NCI-H2196 treated with DMSO at 0.1 percent for 48 hours (cell line): ENCODE results near the gene PPP2R2C.

Experiments
- DNase-seq: peaks from one replicate; lab custom pipeline; 2025; ENCODE audit not compliant: unreplicated experiment; lab: John Stamatoyannopoulos, UW

Gene PPP2R2C

DNA sequence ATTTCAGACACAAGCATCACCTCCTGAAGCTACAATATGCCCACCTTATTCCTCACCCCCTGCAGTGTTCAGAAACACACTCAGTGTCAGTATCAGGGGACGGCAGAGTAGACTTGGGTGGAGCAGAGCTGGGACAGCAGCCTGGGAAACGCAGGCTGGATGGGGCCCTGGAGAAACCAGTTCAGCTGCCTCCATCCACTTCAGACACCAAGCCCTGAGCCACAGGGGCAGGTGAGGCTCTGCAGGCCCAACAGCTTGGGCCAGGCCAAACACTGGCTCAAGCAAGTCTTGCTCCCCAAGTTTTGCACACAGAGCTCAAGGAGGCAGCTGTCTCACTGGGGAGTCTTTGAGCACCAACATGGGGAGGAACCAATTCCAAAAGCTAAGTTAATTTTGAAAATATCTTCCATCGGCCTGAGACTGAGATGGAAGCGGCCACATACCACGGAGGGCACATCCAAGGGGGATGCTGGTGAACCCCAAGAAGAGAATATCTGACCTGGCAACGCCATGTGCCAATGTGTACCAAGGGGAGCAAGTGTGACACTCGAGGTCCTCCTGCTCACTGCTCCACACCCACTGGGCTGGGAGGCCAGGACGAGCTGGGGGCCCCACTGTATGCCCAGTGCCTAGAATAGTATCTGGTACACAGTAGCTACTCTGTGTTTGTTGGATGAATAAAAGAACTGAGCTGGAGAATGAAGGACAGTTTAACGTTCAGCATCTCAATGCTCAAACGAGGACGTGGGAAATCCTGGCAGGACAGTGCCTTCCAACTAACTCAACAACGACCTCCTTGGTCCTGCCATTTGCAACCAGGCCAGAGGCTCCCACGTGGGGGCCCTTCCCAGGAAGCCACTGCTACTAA, 45.6 kb downstream of the PPP2R2C start:
- DNase-seq = no peak

DNA sequence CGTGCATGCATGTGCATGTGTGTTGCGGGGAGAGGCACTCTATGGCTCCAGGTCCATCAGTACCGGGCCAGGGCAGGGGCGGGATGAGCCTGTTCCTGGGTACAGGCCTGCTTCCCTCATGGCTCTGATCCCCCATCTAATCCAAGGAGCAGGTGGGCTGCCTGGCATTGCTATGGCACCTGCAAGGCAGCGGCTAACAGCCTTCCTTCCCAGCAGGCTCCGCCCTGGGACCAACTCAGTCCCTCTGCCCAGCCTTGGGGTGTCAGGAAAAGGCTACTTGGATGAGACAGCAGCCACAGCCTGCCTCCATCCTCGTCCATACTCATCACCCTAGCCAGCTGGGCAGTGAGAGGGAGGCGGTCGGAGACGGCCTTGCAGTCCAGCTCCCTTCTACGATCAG, 46.5 kb downstream of the PPP2R2C start:
- DNase-seq = no peak

DNA sequence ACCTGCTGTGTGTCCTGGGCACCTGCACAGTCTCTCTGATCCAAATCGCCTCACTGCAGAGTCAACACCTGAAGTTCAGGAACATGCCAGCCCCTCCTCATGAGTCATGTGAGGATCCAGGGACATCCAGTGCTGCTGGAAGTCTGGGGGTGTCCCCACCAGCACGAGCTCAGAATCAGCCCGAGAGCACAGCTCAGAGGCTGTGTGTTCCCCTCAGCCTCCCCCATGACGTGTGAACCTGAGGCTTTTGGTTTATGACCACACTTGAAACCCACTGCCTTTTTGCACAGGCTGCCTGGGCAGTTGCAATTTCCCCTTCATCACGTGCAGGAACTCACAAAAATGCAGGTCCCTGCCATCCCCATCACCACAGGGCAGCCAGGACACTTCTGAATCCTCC, 47.1 kb downstream of the PPP2R2C start:
- DNase-seq = no peak

- DNase-seq = no peak
These were observed 48.0 kb downstream of the PPP2R2C start for GRCh38 chr4:6424425-6424824.

DNA sequence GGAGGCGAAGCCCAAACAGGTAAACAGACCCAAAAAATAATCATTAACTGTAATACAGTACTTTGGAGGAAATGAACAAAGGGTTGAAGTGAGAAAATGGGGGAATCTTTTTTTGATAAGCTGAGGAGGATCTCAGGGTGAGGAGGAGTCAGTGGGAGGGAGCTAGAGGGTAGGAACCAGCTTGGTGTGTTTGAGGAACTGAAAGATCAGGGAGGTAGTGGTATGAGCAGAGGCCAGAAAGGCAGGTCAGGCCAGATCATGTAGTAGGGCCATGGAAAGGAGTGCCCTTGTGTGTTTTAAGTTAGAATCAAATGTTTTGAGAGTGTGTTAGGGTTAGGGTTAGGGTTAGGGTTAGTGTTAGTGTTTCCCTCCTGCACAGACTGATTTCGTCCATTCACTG, 48.8 kb downstream of the PPP2R2C start:
- no peak for DNase-seq

DNA sequence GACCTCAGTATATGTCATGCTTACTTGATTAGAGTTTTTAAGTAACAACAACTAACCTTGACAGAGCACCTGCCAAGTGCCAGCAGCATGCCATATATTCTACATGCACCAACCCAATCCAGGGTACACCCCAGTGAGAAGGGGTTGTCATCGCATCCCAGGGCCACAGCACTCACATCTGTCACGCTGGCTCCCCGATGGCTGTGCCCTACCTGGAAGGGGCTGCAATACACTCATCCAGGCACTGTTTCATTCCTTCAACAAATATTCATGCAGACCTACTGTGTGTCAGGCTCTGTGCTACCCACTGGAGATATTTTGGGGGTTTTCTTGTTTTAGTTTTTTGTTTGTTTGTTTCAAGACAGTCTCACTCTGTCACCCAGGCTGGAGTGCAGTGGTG, 49.5 kb downstream of the PPP2R2C start:
- no peak for DNase-seq

DNA sequence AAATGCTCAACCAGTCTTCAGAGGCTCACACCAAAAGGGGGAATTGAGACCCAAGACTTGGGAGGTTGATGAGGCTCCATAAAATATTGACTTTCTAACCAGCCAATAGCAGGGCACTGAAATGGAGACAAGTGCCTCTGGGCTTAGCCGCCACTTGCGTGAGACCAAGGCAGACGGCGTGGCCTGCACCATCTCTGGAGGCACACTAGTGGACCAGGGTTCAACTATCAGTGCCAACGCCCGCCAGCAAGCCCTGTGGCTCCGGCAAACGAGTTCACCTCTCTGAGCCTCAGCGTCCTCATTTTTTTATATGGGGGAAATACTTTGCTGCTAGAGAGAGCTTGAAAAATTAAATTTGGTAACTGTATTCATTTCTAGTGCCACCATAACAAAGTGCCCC, 50.3 kb downstream of the PPP2R2C start:
- no peak for DNase-seq

GRCh38 chr4:6421397-6421796, 51.0 kb downstream of the PPP2R2C start:
- no peak for DNase-seq

- DNase-seq = no peak
These were observed 51.4 kb downstream of the PPP2R2C start for GRCh38 chr4:6420972-6421371.

GRCh38 chr4:6420036-6420435, 52.4 kb downstream of the PPP2R2C start:
- DNase-seq = no peak

GRCh38 chr4:6419452-6420028, 52.9 kb downstream of the PPP2R2C start:
- no peak for DNase-seq

DNA sequence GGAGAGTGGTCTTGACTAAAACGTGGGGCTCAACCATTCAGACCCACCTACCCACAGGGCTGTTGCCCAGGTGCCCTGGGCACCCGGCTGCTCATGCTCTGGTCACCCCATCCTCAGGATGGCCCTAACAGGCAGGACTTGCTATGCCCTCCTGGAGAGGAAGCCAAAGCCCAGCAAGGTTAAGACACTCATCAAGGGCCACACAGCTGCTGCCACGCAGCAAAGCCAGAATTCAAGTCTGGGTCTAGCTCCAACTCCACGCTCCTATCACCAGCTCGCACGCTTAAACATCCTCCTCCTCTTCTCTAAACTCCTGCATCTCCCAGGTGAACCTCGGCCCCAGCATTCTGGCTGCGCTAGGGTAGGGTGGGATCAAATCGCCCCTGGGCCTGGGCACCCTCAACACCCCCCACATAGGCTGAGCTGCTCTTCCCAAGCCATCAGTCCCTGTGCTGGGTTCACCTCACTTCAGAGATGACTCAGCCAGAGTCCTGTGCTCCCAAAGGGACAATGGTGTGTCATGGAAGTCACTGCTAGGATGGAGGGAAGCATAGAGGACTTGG, 54.1 kb downstream of the PPP2R2C start:
- no peak for DNase-seq

DNA sequence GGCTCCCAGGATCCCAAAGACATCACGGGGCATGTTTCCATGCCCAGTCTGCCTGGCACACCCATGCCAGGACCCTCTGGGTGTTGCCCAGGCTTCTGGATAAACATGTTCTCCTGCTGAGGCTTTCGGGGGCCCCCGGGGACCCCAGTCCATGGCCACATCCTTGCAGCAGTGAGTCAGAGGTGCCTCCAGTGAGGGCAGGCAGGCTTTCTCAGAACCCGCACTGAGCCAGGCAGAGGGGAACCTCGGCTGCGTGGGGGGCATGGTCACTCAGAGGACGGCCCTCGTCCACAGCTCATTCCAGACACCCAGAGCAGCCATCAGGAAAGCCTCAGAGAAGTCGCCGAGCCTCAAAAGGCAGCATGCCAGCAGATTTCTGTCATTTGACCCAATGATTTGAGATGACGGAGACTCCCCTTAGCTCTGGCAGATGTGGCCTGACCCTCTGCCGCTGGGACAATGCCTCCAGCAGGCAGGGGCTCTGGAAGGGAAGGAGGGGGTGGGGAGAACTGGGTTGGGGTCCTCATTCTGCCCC, 54.8 kb downstream of the PPP2R2C start:
- DNase-seq = no peak

DNA sequence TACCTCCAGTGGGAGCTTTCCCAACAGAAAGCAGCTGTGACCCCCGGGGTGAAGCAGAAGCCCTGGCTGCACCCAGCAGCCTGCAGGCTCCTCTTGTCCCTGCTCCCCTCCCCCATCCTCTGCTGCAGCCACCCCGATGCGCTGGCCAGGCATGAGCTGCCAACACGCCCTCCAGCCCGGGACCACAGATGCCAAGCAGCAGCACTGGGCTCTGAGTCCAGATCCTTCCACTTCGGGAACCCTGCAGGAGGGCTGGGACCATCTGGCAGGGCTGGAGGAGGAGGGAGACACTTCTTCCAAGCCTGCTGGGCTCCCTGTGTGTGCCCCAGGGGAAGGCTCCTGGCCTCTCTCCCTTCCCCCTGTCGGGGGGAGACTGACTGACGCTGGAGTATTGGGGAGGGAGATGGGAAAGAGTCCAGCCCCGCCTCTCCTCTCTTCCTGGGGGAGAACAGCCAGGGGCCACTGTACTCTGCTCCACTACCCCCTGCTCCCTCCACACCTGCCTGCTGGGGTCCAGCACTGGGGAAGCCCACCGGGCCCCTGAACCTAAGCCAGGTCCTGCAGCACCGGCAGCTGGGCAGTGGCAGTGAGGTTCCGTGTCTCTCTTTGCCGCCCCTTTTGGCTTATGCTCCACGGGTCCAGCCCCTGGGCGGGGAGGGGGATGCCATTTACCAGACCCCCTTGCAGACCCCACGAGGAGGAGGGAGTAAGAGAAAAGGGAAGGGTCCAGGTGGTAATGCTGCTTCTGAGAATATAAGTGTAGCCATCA, 55.7 kb downstream of the PPP2R2C start:
- no peak for DNase-seq

- no peak for DNase-seq
These were observed 57.2 kb downstream of the PPP2R2C start for GRCh38 chr4:6415031-6415705.

GRCh38 chr4:6414578-6414977, 57.8 kb downstream of the PPP2R2C start:
- no peak for DNase-seq

DNA sequence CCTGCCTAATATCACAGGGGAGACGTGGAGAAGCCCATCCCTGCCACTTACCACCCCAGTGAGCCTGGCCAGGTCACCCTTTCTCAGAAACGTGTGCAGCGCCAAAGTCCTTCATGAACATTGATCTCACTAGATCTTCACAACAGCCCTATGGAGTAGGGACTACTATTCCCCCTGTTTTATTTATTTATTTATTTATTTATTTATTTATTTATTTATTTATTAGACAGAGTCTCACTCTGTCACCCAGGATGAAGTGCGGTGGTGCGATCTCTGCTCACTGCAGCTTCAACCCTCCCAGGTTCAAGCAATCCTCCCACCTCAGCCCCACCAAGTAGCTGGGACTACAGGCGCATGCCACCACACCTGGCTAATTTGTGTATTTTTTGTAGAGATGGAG, 61.8 kb downstream of the PPP2R2C start:
- DNase-seq = no peak

DNA sequence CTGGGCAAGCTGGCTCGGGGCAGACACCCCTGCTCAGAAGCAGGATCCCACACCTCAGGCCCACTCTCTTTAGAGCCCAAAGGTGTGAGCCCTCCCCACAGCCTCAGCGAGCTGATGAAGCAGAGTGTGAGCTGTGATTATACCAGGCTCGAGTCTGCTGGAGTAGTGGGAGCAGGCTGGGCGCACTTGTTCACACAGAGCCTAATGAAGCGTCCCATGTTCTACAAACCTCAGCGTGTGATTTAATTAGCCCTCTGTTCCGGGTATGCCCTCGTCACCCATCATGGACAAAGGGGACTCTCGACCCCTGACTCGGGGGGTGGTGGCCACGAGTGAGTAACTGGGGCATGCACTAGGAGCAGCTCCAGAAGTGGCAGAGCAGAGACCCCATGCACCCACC, 62.3 kb downstream of the PPP2R2C start:
- no peak for DNase-seq

DNA sequence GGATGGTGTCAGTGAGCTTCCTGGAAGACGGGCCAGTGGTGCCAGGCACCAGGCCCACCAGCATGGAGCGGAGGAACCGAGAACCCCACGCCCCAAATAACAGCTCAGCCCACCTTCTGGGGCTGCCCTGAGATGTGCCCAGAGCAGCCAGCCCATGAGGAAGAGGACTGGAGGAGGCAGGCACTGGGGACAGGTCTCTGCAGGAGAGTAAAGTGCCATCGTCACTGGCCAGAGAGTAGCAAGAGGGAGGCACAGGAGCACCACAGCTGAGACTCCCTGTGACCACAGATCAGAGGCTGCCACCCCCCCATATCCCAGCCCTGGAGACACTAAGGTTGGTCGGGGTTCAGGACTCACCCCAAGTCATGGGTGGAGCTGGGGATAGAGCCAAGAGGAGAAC, 63.0 kb downstream of the PPP2R2C start:
- DNase-seq = no peak

GRCh38 chr4:6408263-6408662, 64.2 kb downstream of the PPP2R2C start:
- no peak for DNase-seq

DNA sequence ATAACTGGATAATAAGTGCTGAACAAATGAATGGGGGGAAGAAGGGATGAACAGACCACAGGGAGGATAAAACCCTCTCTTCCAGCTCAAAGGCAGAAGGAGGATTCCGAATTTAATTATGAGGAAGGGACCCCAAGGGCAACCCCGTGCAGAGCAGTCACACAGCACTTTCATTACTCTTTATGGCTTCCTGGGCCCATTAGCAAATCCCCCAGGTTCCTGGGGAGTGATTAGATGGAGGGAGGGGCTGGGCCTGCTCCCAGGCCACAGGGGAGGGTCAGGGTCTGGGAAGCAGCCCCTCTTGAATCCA, 67.1 kb downstream of the PPP2R2C start:
- DNase-seq = no peak
